Loucy (cell line): ENCODE results near the gene KCND2.

Source experiments
- EZH2phosphoT487 ChIP-seq: fragments of 200-600 bp; IDR thresholded peaks from 2 replicates; pipeline ENCODE4 v1.6.1; 2018; ENCODE audit warnings: antibody characterized with exemption, mild to moderate bottlenecking, moderate library complexity, borderline replicate concordance
- TF ChIP-seq, protein P1 (sequence below): fragments of 200-600 bp; sonication (generic); conservative IDR thresholded peaks from 2 replicates; pipeline ENCODE4 v1.5.1; 2014; ENCODE audit warnings: mild to moderate bottlenecking, antibody characterized with exemption, low read length

DNA sequence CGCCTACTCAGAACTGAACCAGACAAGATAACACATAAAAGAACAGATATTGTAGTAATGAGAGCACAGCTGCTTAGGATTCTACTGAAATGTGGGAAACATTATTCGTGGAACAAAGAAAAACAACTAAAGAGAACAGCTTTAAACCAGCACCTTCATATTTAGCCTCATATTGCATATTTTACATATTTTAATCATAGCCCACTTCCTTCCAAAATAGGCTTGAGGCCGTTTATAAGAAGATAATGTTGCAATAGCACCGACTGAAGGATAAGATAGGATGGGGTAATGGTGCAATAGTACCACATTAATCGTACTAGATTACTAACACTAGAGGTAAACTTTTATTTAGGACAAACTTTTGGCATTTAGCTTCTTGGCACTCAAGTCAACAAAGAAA is 71.3 kb downstream of the KCND2 start:
- TF ChIP-seq, protein P1, sequence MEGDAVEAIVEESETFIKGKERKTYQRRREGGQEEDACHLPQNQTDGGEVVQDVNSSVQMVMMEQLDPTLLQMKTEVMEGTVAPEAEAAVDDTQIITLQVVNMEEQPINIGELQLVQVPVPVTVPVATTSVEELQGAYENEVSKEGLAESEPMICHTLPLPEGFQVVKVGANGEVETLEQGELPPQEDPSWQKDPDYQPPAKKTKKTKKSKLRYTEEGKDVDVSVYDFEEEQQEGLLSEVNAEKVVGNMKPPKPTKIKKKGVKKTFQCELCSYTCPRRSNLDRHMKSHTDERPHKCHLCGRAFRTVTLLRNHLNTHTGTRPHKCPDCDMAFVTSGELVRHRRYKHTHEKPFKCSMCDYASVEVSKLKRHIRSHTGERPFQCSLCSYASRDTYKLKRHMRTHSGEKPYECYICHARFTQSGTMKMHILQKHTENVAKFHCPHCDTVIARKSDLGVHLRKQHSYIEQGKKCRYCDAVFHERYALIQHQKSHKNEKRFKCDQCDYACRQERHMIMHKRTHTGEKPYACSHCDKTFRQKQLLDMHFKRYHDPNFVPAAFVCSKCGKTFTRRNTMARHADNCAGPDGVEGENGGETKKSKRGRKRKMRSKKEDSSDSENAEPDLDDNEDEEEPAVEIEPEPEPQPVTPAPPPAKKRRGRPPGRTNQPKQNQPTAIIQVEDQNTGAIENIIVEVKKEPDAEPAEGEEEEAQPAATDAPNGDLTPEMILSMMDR: no peak
- no peak for TF ChIP-seq EZH2phosphoT487
